RCC 7860 (cell line): ENCODE measurements around the gene CCDC86.

ENCODE experiments used
- DNase-seq: peaks from one replicate; pipeline ENCODE4 v3.0.0-alpha.2; 2015; ENCODE audit warnings: low spot score
- FAIRE-seq: peaks from 2 replicates; lab custom pipeline; 2012; peaks lifted over from hg19 to GRCh38; lab: Jason Lieb, UNC

The CCDC86 gene

DNA sequence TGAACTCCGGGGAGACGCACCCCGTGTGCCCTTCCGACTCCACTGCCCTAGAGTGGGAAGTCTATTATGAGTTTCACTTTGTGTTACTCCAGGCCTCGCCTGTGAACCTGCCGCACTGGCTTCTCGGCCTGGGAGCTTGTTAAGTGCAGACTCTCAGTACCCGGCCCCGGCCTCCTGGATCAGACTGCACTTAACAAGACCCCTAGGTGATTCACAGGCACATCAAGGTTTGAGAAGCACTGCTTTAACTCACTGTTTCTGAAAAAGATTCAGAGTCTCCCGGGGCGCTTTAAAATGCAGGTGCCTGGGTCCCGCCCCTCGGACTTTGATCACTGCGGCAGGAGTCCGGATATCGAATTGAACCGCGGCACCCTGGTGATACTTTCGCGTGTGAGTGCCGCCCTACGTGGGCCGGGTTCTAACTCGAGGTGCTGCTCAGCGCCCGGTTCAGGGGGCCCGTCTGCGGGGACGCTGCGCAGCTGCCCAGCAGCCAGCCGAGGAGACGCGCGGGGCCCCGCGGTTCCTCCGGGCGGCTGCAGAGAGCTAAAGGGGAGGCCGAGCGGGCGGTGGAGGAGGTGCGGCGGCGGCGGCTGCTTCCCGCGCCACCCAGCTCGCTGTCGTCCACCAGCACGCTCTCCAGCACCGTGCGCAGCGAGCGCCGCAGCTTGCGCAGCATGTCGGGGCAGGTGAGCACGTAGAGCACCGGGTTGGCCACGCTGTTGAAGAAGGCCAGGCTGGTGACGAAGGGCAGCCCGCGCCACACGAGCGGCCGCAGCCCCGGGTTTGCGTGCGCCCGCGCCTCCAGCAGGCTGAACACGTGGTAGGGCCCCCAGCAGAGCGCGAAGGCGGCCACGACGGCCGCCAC is 10.4 kb downstream of the CCDC86 start:
- DNase-seq = no peak
- no peak for FAIRE-seq

DNA sequence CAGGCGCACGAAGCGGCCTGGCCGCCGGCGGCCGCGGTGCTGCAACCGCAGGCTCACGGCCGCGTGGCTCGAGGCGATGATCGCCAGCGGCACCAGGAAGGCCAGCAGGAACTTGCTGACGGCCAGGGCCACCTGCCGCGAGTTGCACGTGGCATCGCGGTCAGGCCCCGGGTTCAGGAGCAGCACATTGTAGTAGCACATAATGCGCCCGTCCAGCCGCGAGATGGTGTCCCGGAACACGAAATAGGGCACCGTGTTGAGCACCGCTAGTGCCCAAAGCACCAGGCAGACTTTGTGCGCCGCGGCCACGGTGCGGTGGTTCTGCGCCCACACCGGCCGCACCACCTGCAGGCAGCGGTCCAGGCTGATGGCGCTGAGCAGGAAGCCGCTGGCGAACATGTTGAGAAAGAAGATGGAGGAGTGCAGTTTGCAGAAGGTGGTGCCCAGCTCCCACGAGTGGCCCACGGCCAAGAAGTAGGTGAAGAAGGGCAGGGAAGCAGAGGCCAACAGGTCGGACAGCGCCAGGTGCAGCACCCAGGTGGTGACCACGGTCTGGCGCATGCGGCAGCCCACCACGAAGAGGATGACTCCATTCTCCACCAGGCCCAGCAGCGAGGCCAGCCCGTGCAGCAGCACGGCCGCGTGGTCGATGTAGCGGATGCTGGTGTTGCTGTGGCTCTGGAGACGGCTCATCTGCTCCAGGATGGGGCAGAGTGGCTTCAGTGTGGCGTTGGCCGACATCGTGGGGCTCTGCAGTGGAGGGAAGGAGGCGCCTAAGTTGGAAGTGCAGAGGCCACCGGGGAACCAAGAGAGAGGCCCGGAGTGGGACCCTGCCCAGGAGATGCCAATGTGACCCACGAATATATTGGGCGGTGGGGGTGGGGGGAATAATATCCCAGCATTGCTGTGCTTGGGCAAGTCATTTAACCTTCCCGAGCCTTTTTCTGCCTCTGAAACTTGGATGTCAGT is 11.4 kb downstream of the CCDC86 start:
- DNase-seq = no peak
- no peak for FAIRE-seq

DNA sequence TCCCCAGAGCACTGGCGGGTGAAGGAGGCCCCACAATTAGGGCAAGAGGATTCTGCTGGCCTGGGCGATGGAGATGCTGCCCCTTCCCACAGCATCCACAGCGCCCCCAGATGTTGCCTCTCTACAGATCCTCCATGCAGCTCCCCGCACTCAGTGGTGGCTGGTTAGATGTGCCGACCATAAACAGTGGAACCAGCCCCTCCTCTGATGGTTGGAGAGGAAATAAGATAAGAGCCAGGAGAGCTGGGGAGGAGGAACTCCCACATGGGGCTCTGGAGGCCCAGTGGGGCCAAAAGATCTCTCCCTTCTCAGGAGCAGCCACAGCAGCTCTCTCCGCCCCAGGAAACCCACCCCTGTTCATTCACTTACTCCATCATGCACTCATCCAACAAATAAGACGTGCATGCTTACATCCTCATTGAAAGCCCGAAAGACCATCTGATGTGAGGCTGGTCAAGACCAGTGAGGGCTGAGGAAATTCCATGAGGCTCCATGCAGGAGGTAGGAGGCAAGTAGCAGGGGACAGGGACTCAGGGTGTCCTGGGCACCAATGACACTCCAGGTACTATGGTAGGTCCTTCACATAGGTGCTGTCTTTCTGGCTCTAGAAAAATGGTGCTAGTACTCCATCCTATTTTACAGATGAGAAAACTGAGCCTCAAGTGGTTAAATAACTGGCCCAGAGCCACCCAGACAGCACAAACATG is 12.4 kb downstream of the CCDC86 start:
- DNase-seq = no peak
- no peak for FAIRE-seq

DNA sequence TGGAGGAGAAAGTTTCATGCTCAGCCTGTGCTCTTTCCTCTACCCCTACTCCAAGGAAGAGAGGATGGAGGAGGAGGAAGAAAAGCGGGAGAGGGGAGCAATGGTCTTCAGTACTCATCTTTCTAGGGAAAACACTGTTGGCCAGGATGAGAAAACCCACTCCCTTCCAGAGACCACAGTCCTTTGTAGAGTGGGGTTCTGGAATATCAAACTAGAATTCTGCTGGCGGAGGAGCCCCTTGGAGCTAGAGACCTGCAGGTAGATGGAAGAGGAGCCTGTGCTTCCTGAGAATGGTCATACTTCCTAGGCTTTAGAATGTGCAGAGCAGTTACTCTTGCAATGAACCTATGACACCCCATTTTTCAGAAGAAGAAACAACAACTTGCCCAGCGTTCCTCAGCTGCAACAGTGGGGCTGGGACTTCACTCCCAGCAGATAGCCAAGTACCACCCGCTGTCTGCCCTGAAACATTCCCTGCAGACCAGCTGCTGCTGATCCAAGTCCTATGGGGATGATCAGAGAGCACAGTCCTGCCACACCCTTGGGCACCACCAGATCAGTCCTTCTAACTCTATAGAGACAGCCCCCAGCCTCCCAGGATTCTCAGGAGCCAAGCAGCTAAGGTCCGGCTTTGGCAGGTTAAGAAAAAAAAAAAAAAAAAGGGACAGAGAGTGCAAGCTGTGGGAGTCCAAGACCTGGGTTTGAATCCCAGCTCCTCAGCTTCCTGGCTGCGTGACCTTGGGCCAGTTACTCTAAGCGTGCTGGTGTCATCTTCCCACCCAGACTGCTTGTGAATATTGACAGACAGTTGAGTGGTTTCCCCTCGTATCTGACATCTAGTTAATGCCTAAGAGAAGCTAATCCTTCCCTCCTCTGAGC is 13.2 kb downstream of the CCDC86 start:
- no peak for DNase-seq
- FAIRE-seq = no peak

DNA sequence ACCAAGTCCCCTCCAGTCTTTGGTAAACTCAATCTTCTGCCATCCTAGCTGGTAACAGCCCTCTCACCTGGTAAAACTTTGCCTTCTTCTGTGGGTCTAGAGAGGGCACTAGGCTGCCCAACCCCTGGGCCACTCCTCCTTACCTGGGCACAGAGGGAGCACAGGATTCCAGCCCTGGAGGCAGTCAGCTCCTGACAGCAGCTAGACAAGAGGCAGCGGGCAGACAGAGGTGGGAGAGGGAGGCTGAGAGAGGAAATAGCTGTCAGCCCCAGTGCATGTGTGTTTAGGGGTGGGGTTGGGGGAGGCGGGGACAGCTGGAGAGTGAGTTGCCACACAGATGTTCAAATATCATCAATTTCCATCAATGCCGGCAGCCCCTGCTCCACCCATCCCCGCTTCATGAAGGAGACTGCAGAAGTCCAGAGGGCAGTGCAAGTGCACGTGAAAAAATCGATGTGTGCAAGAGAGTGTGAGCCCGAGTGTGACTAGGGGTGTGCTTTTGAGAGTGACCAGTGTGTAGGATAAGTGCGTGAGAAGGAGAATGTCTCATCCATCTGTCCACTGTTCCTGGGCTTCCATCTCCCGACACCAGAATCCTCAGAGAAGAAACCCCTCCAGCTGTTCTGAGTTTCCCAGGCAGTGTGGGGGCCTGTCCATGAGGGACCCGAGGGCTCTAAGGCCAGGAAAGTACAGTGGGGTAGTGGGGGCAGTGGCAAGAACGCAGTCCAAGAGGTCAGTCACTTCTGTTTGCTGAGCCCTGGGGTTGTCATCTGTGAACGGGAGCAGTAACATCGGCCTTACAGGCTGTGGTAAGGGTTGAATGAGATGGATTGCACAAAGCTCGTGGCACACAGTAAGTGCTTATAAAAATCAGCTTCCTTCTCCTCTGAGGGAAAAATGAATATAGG is 14.1 kb downstream of the CCDC86 start, which contains the start of gene PTGDR2:
PTGDR2 (minus strand) TSS at position 225 of the 908 bp plus-strand sequence. CDS start 2,228 bp downstream, outside the sequence.
- no peak for FAIRE-seq
- DNase-seq = no peak

DNA sequence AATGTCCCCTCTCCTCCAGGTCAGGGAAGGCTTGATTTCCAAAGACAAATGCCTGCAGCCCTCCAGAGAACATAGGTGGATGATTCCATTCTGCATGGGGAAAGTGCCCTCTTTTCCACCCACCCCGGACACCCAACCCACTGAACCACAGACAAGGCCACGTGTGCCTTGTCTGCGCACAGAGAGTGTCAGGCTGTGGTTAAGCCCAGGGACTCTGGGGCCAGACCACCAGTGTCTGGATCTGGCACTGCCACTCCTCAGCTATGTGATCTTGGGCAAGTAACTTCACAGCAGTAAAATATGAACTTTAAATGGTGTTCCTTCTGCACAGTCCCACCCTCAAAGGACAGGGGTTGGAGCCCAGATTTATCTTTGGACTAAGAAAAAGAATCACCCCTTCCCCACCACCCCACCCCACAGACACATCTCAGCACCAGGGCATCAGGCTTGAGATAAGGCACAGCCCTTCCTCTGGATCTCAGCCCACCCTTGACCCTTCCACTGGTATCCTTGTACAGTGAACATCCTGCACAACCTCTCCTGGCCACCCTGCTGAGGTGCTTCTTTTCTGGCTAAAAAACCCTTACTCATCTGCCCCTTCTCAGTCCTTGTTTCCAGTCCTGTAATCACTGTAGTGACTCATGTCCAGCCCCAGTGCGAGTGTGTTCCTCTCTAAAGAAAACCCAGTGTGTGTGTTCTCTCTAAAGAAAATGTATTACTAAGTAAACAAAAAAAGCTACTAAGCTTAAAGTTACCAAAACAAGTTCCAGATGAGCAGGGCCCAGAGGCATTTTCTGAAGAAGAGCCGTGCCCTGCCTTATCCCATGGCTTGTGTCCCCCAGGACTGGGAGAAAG is 15.7 kb downstream of the CCDC86 start:
- no peak for FAIRE-seq
- peak; percentile 13 for DNase-seq

DNA sequence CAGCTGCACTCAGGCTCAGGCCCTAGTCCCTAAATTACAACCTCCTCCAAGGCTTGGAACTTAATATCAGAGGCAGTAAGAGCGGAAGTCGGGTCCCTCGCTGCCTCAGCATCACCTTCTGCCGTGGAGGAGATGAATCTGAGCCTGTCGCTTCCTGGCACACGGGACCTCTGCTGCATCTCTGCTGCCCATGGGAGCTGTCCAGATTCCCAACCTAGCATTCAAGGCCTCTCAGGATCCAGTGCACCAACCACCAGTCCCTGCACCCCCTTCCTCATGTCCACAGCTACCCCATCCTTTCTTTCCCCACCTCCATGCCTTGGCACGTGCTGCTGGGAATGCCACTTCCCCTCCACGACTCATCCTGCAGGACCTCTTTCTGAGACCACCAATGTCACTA is 16.3 kb downstream of the CCDC86 start:
- FAIRE-seq (no peak), DNase-seq (no peak)

DNA sequence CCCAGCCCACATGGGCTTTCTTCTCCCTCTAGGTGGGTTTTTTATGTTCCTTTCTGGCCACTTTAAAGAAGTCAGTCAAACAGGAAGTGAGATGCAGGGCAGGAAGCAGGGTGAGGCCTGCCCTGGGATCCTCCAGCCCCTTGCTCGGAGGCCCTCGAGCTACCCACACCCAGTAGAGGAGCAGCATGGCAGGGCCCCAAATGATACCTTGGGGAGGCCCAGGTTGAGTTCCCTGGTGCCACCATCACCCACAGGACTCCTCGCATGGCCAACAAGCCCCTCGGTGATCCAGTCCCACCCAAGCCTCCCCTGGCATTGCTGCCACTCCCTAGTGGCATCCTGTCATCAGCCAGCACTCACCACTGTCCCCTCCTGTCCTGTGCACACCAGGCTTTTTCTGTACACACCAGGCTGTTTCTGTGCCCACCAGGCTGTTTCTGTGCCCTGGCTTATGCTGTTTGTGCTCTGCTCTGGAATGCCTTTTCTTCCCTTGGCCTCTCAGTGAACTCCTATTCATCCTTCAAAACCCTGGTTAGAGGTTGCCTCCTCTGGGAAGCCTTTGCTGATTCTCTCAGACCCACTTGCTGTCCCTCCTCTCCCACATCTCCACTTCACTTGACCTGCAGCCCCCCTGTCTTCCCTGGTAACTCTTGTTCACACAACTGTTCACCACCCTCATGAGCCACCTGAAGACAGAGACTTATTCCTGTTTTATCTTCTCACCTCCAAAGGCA is 17.0 kb downstream of the CCDC86 start:
- FAIRE-seq = no peak
- DNase-seq = no peak

DNA sequence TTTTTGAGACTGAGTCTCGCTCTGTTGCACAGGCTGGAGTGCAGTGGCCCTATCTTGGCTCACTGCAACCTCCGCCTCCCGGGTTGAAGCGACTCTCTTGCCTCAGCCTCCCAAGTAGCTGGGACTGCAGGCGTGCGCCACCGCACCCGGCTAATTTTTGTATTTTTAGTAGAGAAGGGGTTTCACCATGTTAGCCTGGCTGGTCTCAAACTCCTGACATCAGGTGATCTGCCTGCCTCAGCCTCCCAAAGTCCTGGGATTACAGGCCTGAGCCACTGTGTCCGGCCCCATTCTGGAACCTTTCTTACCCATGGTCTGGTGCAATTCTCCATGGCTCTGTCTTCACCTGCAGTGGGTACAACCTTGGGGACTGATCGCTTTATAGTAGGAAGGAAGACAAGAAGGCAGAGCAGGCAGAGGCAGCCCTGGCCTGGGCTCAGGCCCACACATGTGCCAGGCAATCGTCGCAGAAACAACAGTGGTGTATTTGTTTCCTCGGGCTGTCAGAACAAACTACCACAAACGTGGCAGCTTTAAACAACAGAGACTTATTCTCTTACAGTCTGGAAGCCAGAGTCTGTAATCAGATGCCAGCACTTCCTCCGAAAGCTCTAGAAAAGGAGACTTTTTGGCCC is 17.8 kb downstream of the CCDC86 start:
- DNase-seq (no peak), FAIRE-seq (no peak)

DNA sequence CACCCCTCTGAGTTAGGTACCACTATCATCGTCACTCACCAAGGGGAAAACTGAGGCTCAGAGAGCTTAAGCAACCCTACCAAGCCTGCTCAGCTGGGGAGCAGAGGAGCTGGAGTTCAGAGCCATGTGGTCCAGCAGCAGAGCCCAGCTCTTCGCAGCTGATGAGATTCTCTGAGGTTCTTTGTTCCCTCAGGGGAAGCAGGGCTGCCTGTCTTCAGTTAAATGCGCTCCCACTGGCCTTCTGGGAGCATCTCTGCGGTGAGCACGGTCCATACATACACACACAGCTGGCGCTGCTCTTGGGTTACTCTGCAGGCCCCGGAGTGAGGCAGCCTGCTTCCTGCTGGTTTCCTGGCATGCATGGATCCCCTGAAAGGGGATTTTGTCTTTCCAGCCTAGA is 19.0 kb downstream of the CCDC86 start:
- DNase-seq = no peak

DNA sequence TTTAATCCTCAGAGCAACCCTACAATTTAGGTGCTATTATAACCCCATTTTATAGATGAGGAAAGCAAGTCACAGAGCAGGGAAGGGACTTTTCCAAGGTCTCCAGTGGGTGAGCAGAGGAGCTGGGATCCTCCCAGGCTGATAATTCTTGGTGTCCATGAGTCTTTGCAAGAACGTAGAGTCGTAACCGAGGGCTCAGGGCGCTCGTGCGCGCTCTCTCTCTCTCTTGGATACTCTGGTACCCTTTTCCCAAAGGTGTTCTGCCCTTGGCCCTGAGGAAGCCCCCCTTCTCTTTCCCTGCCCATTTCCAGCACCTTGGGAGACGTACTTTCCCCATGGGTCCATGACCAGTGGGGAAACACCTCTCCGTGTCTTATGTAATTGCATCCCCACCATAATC is 20.3 kb downstream of the CCDC86 start:
- FAIRE-seq = no peak
- no peak for DNase-seq

More for the DNA sequence above, 19.0 kb downstream of the CCDC86 start:
- no peak for FAIRE-seq

DNA sequence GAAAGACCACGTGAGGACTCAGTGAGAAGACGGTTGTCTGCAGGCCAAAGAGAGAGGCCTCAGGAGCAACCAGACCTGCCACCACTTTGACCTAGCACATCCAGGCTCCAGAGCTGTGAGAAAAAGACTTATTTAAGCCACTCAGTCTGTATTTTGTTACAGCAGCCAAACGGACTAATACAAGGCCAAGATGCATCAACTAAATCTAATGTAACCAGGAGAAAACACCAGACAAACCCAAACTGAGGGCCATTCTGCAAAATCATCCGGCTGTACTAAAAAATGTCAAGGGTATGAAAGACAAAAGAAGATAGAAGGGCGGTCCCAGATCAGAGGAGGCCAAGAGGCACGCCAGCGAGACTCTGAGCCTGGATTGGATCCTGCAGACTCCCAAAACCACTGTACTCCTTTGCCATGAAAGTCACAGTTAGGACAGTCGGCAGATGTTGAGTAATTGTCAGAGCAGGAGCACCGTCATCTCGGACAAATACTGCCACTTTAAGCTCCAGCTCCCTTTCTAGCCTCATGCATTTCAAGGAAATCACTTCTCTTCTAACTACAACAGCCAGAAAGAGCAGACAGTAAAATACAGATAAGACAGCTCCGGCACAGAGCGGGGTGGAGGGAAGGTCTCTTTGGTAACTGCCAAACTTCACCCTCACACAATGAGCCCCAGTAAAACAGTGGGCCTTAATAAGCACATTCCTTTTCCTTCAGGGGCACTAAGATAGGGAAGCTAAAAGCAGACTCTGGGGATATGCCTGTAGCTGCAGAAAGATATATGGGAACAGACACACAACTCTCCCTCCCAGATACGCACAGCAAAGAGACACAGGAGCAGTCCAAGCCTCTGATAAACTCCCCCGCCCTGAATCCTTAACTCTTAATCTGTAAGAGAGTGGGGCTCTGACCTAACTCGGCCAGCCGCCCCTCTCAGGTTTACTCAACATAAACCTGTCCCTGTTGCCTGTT is 21.9 kb downstream of the CCDC86 start:
- DNase-seq = no peak
- FAIRE-seq = no peak

DNA sequence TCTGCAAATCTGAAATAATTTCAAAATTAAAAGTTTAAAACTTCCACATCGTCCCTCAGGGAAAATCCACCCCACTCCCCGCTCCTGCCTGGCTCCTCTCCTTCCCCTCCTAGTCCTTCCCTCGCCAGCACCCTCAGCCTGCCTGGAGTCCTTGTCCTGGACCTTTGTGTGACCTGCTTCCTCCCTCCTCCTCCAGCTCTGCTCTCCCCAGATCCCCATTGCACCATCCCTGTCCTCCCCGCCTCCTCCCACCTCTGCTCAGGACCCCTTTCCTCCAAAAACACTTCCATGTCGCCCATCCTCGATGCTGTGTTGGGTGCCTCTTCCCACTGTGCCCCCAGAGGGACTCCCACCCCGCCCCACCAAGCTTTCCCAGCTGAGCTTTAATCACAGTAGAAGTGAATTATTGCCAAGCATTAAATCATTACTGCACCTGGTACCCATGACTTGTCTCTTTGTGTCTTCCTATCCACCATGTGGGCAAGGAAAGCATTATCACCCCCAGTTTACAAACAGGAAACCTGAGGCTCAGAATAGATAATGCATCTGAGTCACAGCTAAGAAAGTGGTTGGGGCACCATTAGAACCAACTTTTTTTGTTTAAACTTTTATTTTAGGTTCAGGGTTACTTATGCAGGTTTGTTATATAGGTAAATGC is 23.1 kb downstream of the CCDC86 start:
- DNase-seq = no peak
- no peak for FAIRE-seq

DNA sequence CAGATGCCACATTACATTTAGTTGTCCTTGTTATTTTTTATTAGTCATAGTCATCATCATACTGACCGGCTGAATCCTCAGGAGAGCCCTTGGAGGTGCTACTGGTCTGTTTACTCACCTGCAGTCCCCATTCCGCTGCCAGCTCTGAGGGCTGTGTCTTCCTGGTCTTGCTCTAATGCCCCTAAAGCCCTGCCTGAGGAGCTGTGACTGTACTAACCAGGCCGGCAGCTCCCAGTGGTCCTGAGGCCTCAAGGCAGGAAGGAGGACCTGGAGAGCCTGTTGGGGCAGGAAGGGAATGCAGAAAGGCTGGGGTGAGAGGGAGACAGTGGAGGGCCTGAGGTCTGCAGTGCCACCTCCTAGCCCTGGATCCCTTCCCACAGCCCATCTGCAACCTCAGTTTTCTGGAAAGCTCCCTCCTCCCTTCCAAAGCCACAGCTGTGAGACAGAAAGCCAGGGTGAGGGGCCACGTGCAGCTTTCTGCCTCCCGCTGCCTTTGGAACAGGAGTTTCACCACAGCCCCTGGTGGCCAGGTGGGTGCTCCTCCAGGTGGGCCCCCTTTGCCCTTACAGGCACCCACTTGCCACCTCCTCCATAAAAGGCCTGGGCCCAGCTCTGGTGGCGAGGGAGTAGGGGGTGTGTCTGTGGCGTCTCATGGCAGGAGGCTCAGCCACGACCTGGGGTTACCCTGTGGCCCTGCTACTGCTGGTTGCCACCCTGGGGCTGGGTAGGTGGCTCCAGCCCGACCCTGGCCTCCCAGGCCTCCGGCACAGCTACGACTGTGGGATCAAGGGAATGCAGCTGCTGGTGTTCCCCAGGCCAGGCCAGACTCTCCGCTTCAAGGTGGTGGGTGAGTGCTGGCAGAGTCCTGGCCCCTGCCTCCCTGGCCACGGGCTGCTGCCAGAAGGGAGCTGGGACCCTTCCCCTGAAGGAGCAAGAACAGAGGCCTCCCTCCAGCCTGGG is 25.3 kb downstream of the CCDC86 start, which contains the start of gene ZP1:
ZP1 (plus strand) TSS at position 632 of the 960 bp plus-strand sequence; CDS start at position 652, 20 bp downstream.
- FAIRE-seq (no peak), DNase-seq (no peak)
